K562 (cell line): Measurements from ENCODE around the gene MLX. TPM values are rescaled to one million over a fixed set of nuclear protein-coding genes. Genes with fewer than 3 reads are reported as not detected.

Source experiments
- CREM ChIP-seq: IDR thresholded peaks from 2 replicates; pipeline ENCODE4 v1.6.1; 2014; ENCODE audit warnings: antibody characterized with exemption, low read depth
- MYNN ChIP-seq, 2 experiments: sonication (generic); formaldehyde crosslinking in 1 of 2; IDR thresholded peaks; 2 replicates each; pipeline versions ENCODE4 v1.5.0 to v1.6.1; 2016 to 2020; ENCODE audit warnings: antibody characterized with exemption in 1 of 2, missing genetic modification reagents in 1 of 2
- NR2C2 ChIP-seq, 2 experiments: fragments of 200-800 bp in 1 of 2; sonication (Bioruptor generic) in 1 of 2; sonication (generic) in 1 of 2; formaldehyde crosslinking in 1 of 2; IDR thresholded peaks; 2 replicates each; pipeline versions ENCODE4 v1.6.1 to v1.8.0; 2016 to 2022; ENCODE audit warnings: mild to moderate bottlenecking in 1 of 2, missing compliant biosample characterization in 1 of 2, missing genetic modification characterization in 1 of 2, missing genetic modification reagents in 1 of 2
- PRPF4 ChIP-seq: fragments of 200-400 bp; formaldehyde crosslinking; IDR thresholded peaks from one replicate; pipeline ENCODE4 v1.6.1; 2017; ENCODE audit warnings: low read length, low read depth, mild to moderate bottlenecking; ENCODE audit not compliant: insufficient read depth, poor library complexity, severe bottlenecking
- PTBP1 ChIP-seq: fragments of 200-400 bp; formaldehyde crosslinking; IDR thresholded peaks from 2 replicates; pipeline ENCODE4 v1.6.1; 2017; ENCODE audit warnings: low read depth, low read length
- RCOR1 ChIP-seq, 2 experiments: IDR thresholded peaks; 2 replicates each; pipeline ENCODE4 v1.6.1; 2012; ENCODE audit warnings: low read depth in 2 of 2, low read length in 2 of 2, borderline replicate concordance in 1 of 2, improper control_type of control experiment in 1 of 2
- SIN3A ChIP-seq, 2 experiments: fragments of 150-350 bp in 1 of 2; IDR thresholded peaks; 2 replicates each; pipeline ENCODE4 v1.6.1; 2011 to 2016; ENCODE audit warnings: borderline replicate concordance in 2 of 2, low read depth in 2 of 2, low read length in 2 of 2, mild to moderate bottlenecking in 2 of 2, moderate library complexity in 2 of 2; ENCODE audit not compliant: control insufficient read depth in 1 of 2
- SMAD1 ChIP-seq: fragments of 150-350 bp; IDR thresholded peaks from 2 replicates; pipeline ENCODE4 v1.6.1; 2014; ENCODE audit warnings: low read length, low read depth; ENCODE audit not compliant: partially characterized antibody
- SP1 ChIP-seq: sonication (generic); formaldehyde crosslinking; IDR thresholded peaks from 2 replicates; pipeline ENCODE4 v1.8.1; 2022; ENCODE audit warnings: mild to moderate bottlenecking, missing genetic modification reagents
- TBL1XR1 ChIP-seq, 2 experiments: IDR thresholded peaks; 2 replicates each; pipeline ENCODE4 v1.6.1; 2012; ENCODE audit warnings: improper control_type of control experiment in 2 of 2, low read length in 2 of 2, mild to moderate bottlenecking in 1 of 2
- TFAP4 ChIP-seq: sonication (generic); formaldehyde crosslinking; IDR thresholded peaks from 2 replicates; pipeline ENCODE4 v1.8.0; 2022; ENCODE audit warnings: missing genetic modification reagents, mild to moderate bottlenecking, moderate library complexity, borderline replicate concordance
- VEZF1 ChIP-seq: fragments of 200-800 bp; sonication (Bioruptor generic); IDR thresholded peaks from 2 replicates; pipeline ENCODE4 v1.6.1; 2017; ENCODE audit warnings: missing genetic modification characterization, missing compliant biosample characterization
- ZBTB5 ChIP-seq: fragments of 450-650 bp; IDR thresholded peaks from 2 replicates; pipeline ENCODE4 v1.6.1; 2017; ENCODE audit warnings: antibody characterized with exemption
- ZNF143 ChIP-seq: sonication (generic); formaldehyde crosslinking; IDR thresholded peaks from 2 replicates; pipeline ENCODE4 v1.9.0; 2022; ENCODE audit warnings: mild to moderate bottlenecking, missing genetic modification reagents
- ZNF583 ChIP-seq: fragments of 250-450 bp; sonication (Bioruptor Pico); IDR thresholded peaks from 2 replicates; pipeline ENCODE4 v1.4.0; 2020
- ZNF589 ChIP-seq: fragments of 200-800 bp; sonication (Bioruptor generic); IDR thresholded peaks from 2 replicates; pipeline ENCODE4 v1.6.1; 2016; ENCODE audit warnings: low read depth, missing genetic modification characterization, missing compliant biosample characterization
- ZNF639 ChIP-seq, 2 experiments: fragments of 200-800 bp in 1 of 2; sonication (Bioruptor generic) in 1 of 2; sonication (generic) in 1 of 2; formaldehyde crosslinking in 1 of 2; IDR thresholded peaks in 1 of 2; conservative IDR thresholded peaks in 1 of 2; 2 replicates each; pipeline versions ENCODE4 v1.5.0 to v1.6.1; 2016 to 2020; ENCODE audit warnings: missing compliant biosample characterization in 1 of 2, missing genetic modification characterization in 1 of 2, missing genetic modification reagents in 1 of 2
- ZNF644 ChIP-seq: fragments of 200-800 bp; sonication (Bioruptor generic); IDR thresholded peaks from 2 replicates; pipeline ENCODE4 v1.6.1; 2016; ENCODE audit warnings: low read depth, missing genetic modification characterization, missing compliant biosample characterization
- ZNF77 ChIP-seq: fragments of 250-450 bp; sonication (Bioruptor Pico); IDR thresholded peaks from 2 replicates; pipeline ENCODE4 v1.5.0; 2020
- polyA plus RNA-seq, 8 experiments: library from polyadenylated mRNA; depleted of rRNA in 4 of 8; stranded (reverse) in 5 of 8; unstranded in 3 of 8; fragments of >200 nt; fragmentation: Nextera tagmentation in 2 of 8; fragmentation: Illumina TruSeq in 1 of 8; extraction: Ambion mirVana in 2 of 8; extraction: Trizol in 1 of 8; gene quantifications; 2 replicates each; pipeline versions ENCODE4 v1.2.1 to v1.2.3, GENCODE V29; 2011 to 2014; ENCODE audit warnings: inconsistent platforms in 1 of 8, missing spikeins in 1 of 8
- total RNA-seq, 7 experiments: library from RNA; depleted of rRNA in 6 of 7; stranded (reverse); fragments of >200 nt in 6 of 7; fragmentation: Illumina TruSeq in 2 of 7; extraction: Trizol in 2 of 7; gene quantifications; 2 replicates each; pipeline versions ENCODE4 v1.2.1 to v1.2.3, GENCODE V29; 2011 to 2021; ENCODE audit warnings: low replicate concordance in 1 of 7

The MLX gene
- total and polyA plus RNA-seq, 9 of the 15 experiments (the other 6 are each of a cell fraction or from before 2014, with no cell fraction given), result 42.9 to 100 (median 58.9) TPM

- peak; percentile 40; the same call in 1 of the 2 replicates for TF ChIP-seq ZNF644
- peak; percentile 84; the same call in 1 of the 2 replicates for TF ChIP-seq TFAP4 (CRISPR knock-in tag)
- peak; percentile 52; the same call in 1 of the 2 replicates for TF ChIP-seq CREM
- TF ChIP-seq SMAD1, result peak; percentile 88
- TF ChIP-seq NR2C2 (CRISPR knock-in tag; IDR thresholded peaks at IDR 0.05), result no peak
- peak; percentile 30; the same call in 1 of the 2 replicates for TF ChIP-seq NR2C2 (tag; IDR thresholded peaks at IDR 0.05)
- peak; percentile 88 for TF ChIP-seq VEZF1 (CRISPR knock-in tag)
- TF ChIP-seq SP1 (CRISPR knock-in tag), result 0 out of 2 replicates have a peak, but pooled peaks have one; percentile 36
- no peak for TF ChIP-seq ZNF77 (CRISPR knock-in tag)
- TF ChIP-seq PTBP1, result 0 out of 2 replicates have a peak, but pooled peaks have one; percentile 6
- TF ChIP-seq TBL1XR1 (IDR thresholded peaks at IDR 0.05; ENCODE audit: low read length in 2 of 2), result 0 out of 4 replicates have a peak, but pooled peaks of 1 of the 2 experiments have one; percentile 42
- TF ChIP-seq ZNF583 (CRISPR knock-in tag), result peak; percentile 17; the same call in 1 of the 2 replicates
- no peak for TF ChIP-seq ZBTB5
- TF ChIP-seq ZNF639 (CRISPR knock-in tag; conservative IDR thresholded peaks at IDR 0.05 in 1 of 2, IDR thresholded peaks at IDR 0.05 in 1 of 2), result peak in 1 of 2 experiments; percentile 23; a peak in 2 of 4 replicates
- TF ChIP-seq MYNN (IDR thresholded peaks at IDR 0.05), result peak; percentile 94
- TF ChIP-seq MYNN (CRISPR knock-in tag; IDR thresholded peaks at IDR 0.05), result no peak
- peak; percentile 15 to 72; a peak in 1 of 4 replicates for TF ChIP-seq SIN3A (IDR thresholded peaks at IDR 0.05; ENCODE audit: borderline replicate concordance in 2 of 2, control insufficient read depth in 1 of 2, low read depth in 2 of 2, low read length in 2 of 2)
- 0 out of 2 replicates have a peak, but pooled peaks have one; percentile 22 for TF ChIP-seq ZNF589 (CRISPR knock-in tag)
- peak in 1 of 2 experiments; percentile 73; a peak in 3 of 4 replicates for TF ChIP-seq RCOR1 (IDR thresholded peaks at IDR 0.05; ENCODE audit: borderline replicate concordance in 1 of 2, low read depth in 2 of 2, low read length in 2 of 2)
- TF ChIP-seq PRPF4, result no peak
- no peak for TF ChIP-seq ZNF143 (CRISPR knock-in tag)
Measured at GRCh38 chr17:42518755-42519545, 48.0 kb upstream of the MLX start (continued).
